Fibroblast of skin of scalp (primary cell): ENCODE results near the gene PIK3AP1.

Source experiments
- DNase-seq: peaks from one replicate; pipeline ENCODE4 v3.0.0-alpha.2; 2013

PIK3AP1 gene

DNA sequence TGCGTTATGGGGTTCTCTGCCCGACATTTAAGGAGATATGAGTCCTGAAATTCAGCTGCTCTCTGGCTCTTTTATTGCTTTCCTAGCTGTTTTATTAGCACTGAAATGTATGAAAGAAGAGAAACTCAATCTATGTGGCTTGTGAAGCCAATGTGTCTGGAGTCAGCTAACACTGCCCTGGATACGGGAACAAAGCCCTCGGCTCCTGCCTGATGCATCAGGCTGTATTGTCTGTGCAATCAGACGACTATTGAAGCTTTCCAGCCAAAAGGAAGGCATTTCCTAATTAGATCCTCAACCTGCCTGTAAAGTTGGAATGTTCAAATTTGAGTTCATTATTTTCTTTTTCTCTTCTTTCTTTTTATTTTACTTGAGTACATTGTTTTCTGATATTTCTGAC, 111.5 kb downstream of the PIK3AP1 start:
- DNase-seq = no peak

DNA sequence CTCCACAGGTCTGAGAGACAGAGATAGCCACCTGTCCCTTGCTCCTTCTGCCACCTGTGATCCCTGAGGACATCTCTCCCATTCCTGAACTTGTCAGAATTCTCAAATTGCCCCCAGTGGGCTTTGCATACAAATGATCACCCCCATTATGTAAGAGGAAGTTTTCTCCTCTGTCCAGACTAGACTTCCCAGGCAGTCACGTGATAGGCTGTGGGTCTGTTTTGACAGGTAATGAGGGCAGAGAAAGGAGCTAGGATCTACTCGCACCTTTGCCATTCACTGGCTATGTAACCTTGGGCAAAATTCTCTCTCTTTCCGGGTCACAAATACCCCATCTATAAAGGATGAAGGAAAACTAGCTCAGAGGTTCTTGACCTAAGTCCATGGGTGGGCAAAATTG, 112.1 kb downstream of the PIK3AP1 start:
- DNase-seq = no peak

DNA sequence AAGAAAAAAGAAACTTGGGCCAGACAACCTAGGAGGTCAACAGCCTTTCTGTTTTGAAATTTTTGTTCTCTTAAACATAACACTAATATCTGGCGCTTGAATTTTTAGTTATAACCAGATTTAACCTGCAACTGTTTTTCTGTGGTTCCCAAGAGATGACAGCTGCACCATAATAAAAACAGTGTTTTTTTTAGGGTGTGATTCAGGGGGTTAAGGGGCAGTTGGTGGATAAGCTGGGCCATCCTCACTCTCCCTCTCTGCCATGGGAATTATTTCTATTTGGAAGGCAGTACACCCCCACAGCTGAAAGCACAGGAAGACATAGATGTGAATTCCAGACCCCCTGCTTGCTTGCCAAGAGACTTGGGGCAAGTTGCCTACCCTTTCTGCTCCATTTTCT, 113.4 kb downstream of the PIK3AP1 start:
- DNase-seq = no peak

DNA sequence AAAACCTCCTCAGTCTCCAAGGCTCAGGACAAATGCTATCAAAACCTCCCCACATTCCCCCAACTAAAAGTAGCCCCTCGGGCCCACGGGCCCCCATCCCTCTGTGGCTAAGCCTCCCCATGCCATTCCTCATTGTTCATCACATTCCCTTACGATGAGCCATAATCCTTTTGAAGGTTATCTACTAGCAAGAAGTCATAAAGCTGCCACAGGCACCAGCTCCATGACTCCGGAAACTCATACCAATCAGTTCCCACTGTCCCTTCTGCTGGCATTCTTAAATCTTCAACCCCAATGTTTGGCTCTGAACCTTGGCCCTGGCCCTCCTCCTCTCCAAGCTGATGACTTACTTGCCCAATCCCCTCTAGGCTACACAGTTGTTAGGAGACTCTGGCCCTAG, 114.1 kb downstream of the PIK3AP1 start:
- peak; percentile 34 for DNase-seq

DNA sequence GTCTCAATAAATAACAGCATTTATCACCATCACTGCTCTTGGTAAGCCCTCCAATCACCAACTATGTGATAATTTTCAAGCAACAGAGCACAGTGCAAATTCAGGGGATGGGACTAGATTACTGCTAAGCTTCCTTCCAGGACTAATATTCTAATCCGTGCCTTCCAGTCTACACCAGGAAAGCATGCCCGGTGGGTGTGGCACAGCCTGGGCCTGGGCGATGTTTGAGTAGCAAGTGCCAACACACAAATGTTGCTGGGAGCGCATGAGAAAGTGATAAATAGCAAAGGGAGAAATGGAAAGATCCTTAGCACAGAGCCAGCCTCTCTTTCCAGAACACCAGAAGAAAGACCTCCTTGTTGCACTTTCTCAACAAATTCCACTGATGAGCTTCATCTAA, 120.0 kb downstream of the PIK3AP1 start:
- no peak for DNase-seq

DNA sequence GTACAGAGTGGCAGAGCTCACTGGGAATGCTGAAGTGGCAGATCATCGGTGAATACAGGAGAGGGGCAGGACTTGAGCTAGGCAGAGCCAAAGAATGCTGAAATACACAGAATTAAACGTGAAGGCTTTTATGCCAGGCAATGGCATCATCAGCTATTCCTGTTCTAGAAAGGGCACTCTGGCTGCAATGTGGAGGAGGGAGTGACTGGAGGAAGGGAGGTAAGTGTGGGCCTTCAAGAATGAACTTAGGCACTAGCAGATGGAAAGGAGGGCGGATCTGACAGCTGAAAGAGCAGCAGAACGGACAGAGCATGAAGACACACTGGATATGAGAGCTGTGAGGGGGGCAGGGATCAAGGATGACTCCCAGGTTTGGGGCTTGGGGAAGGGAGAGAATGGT, 121.5 kb downstream of the PIK3AP1 start:
- DNase-seq = no peak

DNA sequence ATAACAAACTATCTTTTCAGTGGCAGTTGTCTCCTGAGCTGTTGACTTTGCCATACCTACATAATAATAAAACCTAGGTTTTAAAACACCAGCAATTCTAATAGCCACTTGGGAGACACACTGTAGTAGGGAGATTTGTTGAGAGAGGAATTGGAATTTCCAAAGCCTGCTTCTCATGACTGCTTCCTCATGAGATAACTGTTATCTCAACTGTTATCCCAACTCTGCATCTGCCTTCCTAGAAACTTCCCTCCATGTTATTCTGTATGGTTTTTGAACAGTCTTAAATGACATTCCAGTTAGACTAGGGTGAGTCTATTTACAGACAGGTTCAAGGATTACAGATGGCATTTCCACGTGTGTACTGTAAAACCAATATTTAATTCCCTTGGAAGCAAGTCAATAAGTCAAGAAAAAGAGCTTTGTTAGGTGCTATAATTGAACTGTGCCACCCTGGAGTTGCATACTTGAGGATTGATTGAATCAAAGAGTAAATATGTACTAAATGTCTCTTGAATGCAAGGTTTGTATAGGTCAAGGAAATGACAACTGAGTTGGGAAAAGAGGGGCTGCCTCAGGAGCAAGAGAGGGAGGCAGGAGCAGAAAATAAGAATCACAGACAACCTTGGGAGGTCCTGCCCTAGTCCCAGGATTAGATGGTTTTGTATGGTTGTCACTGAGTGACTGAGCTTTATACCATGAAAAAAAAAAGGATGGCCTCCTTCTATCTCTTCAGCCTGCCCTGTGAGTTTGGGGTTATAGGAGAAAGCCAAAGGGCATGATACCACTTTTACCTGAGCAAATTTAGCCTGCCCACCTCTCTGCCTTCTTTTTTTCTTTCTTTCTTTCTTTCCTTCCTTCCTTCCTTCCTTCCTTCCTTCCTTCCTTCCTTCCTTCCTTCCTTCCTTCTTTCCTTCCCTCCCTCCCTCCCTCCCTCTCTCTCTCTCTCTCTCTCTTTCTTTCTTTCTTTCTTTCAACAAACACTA, 123.6 kb downstream of the PIK3AP1 start:
- no peak for DNase-seq

DNA sequence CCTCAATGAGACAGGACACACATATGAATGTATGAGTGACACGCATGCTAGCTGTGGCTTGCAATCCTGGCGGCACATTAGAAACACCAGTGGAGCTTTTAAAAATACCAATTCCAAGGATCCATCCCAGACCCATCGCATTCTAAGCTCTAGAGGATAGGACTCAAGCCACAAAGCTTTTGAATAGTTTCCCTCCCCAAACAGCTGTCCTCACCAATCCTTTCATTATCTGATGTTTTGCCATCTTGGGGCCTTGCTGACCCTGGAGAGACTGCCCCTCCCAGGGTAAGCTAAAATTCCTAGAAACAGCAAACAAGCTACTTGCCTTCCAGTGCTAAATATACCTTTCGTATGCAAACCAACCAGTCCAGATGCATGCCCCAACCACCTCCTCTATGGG, 124.6 kb downstream of the PIK3AP1 start:
- DNase-seq = no peak

DNA sequence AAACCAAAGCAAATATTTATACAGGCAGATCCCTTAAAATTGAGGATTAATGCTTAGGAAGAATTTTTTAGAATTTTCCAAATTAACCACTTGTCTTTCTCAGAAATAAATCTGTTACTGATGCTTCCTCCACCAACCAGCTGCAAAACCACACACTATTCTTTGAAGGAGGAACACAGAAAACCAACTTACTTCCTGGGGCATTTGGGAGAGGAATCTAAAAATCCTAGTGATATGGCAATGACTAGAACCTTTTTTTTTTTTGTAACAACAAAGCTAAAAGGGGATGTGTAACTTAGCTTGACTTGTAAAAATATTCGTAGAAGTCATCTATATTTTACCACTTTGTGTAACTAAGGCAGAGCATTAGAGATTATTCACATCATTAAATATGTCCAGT, 128.4 kb downstream of the PIK3AP1 start:
- DNase-seq = no peak

DNA sequence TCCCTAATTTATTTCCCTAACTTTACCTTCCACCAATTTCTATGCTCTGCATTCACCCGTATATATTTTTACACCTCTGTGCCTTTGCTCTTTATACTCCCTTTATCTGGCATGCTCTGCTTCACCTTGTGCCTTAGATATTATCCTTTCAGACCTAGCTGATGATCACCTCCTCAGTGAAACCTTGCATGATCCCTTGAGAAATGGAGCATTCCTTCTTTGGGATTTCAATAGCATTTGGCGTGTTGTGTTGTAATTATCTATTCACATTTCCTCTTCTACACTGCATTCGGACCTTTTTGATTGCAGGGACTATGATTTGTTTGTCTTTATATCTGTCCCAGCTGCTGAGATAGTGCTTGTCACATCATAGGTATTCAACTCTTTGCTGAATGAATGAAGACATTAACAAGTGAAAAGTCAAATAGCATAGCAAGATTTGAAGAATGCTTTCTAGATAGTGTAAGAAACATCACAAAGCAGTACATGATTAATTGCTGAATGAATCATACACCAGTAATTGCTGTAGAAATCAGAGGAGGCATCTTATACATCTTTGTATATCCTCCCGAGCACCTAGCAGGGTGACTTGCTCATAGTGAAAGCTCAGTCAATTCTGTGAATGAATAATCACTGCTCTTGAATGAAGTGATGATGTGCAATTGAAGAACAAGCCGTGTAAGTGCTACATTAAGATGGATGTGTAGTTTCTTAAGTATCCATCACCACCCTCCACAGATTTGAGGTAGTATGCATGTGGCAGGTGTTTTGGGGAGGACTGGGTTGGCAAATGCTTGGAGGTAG, 131.5 kb downstream of the PIK3AP1 start:
- DNase-seq = no peak

DNA sequence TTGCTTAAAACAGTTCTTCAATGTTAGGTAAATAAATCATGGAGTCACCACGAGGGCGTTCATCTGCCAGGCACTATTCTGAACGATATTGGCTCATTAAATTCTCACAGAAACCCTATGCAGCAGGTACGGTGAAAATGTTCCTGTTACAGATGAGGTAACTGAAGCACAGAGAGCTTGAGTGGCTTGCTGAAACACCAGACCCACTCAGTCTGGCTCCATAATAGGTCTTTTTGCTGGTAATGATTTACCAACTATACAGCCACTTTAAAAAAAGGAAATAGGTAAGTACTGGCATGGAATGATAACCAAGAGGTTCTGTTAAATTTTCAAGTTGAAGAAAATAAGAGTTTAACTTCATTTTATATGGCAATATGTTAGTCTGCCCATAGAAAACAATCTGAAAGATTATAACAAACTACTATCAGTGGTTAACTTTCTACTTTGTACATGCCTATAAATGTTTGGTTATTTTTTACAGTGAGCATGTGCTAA, 132.2 kb downstream of the PIK3AP1 start:
- no peak for DNase-seq

DNA sequence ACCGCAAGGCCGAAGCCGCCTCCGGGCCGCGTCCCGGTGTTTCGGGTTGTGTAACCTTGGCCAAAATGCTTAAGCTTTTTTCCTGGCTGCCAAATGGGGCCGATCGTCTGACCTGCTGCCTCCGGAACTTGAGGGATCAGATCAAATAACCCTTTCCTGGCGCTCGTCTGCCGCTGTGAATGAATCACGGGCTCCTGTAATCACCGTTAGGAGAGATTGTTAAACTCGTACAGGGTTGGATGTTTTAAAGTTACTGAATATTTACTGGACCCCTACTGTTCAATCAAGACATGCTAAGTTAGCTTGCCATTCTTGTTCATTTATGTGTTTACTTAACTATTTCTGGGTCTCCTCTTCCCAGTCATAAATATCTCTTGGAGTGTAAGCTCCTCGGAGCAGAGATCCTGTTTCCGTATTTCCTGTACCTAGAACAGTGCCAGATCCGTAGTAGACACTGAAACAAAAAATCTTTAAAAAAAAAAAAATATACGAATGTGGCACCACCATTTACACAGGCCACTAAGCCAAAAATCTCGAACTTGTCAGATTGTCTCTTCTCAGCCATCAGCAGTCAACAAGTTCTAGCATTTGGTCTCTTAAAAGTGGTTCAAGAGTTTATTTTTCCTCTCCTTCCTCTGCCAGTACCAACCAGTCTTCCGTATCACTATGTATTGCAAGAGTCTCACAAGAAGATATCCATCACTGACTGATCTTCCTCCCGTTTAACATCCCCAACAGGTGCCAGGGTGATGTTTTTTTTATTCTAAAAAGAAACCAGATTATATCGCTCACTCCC, 132.9 kb downstream of the PIK3AP1 start:
- DNase-seq = no peak

DNA sequence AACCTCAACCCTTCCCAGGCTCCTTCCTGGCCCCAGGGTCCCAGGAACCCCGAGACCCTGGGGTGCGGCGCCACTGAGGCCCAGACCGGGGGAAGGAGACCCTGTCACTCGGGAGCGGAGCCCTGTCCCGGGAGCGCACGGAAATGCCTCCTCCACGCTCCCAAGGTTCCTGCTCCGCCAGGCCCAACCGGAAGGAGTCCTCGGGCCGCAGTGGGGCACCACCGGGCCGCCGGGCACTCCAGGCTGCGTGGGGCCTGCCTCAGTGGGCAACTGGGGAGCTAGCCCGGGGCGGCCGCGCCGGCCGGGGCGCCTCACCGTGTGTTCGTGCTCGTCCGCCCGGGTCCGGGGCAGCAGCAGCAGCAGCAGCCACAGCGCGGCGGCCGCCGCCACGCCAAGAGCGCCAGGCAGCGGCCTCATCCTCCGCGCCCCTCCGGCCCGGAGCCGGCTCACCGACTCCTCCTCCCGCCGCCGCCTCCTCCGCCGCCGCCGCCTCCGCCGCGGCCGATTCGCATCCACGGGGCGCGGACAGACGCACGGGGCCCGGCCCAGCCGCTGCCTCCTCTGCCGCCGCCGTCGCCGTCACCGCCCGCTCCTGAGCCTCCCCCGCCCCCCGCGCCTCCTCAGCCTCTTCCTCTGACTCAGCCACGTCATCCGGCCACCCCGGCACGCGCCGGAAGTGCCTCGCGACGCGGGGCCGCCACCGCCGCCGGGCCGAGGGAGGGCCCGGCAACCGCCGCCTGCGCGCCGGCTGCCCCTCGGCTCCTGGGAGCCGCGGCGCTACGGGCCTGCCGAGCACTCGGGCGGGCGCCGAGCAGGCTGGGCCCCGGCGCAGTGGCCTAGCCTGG, 133.7 kb downstream of the PIK3AP1 start, which contains the start of gene TM9SF3:
Gene TM9SF3, minus strand, starts transcription at position 594 of the 845 bp plus-strand sequence. Its CDS starts 177 bp downstream, at position 417.
- DNase-seq = peak; percentile 94

DNA sequence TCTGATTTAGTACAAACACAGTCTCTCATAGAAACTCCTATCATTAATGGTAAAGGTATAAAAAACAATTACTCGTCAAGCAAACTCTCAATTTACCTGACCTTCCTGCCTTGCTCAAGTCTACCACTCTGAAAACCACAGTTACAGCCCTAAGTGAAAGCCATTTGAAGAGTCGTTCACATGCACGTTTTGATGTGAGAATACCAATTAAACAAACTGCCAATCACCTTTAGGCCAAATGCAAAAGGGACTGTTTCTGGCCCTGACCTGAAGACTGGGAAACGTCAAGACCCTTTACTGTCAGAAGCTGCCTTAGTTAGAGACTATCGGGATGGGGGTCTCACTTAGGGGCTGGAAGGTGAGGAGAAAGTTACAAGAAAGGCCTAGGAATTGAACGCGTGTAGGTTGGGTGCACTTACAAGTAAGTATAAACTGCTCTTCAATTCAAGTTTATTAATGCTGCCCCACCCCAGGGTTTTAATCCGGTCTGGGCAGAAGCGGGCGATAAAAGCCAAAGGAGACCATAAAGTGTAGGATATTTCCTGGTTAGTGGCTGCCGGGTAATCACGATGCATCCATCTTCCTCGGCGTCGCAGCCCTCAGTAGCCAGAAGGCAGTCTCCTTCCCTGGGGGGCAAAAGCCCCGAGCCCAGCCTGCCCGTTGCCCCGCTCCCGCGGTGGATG, 134.4 kb downstream of the PIK3AP1 start:
- DNase-seq = no peak

DNA sequence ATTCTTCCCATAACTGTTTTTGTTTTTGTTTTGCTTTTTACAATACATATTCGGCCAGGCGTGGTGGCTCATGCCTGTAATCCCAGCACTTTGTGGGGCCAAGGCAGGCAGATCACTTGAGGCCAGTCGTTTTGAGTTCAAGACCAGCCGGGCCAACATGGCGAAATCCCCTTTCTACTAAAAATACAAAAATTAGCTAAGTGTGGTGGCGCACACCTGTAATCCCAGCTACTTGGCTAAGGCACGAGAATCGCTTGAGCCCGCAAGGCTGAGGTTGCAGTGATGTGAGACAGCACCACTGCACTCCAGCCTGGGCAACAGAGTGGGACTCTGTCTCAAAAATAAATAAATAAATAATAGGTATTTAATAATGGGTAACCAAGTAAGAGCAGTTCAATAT, 135.8 kb downstream of the PIK3AP1 start:
- DNase-seq = no peak

DNA sequence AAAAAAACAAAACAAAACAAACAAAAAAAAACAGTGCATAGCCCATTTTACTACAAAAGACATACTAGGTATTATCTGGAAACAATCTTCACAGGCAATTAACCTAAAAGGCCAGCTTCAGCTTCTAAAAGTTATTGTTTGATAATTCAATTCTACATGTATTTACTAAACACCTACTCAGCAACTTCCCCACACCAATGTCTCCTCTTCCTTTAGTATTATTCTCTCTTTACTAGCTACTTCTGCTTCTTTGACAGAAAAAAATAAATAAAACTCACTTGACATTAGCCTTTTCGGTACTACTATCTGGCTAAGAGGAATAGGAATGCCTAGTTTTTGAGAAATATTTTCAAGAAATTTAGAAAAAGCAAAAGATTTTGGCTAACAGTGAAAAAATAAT, 136.3 kb downstream of the PIK3AP1 start:
- no peak for DNase-seq

DNA sequence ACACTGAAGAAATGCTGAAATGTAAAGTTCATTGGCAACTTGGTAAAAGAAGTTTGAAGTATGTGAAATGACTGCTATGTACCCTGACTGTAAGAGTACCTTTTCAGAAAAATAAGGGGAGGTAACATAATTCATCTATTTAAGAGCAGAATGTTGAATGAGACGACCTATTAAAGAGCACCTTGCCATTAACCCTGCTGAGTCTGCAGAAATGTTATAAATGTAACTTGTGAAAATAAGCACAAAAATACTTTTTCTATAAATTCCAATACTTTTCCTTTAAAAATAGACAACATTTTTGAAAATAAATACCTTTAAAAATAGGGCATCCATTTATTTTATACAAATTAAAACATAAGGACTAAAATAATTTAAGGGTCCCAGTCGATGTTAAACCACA, 141.2 kb downstream of the PIK3AP1 start:
- no peak for DNase-seq

DNA sequence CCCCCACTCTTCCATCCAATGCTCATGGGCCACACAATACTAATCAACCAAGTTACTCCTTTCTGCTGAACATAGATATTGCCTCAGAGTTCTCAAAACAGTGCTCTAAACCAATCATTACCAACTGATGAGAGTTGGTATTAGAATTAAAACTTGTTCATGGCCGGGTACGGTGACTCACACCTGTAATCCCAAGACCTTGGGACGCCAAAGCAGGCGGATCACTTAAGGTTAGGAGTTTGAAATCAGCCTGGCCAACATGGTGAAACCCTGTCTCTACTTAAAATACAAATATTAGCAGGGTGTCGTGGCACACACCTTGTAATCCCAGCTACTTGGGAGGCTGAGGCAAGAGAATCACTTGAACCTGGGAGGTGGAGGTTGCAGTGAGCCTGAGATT, 141.7 kb downstream of the PIK3AP1 start:
- DNase-seq = no peak

DNA sequence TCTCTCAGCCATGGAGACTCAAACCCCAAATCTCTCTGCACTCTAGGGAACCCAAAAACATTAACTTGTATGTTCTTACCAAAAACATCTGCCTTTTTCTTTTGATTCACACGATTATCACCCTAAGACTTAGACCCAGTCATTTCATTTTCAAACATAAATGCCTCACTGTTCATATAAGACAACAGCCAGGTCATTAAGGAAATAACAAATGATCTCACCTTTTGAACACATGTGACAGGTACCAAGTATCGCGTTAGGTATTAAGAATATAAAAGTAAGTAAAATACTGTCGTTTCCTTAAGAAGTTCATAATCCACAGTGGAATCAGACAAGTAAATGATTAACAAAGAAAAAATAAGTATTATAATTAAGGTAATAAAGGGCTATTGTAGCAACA, 142.3 kb downstream of the PIK3AP1 start:
- no peak for DNase-seq

DNA sequence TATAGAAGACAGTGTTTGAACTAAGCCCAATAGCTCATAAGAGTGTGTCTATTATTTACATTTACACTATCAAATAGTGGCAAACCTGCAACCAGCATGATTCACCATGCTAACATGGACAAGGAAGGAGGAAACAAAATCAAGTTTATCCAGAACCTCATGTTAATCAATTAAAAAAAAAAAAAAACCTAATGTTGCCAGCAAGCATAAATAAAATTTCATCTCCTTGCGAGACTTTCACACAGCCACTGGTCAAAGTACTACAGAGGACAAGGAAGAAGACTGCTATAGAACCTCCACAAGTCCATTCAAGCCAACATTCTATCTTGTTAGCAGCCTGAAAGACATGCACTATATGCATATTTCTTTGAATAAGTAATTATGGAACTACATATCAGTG, 143.2 kb downstream of the PIK3AP1 start:
- DNase-seq = no peak
